ENCODE measurements around the gene MOB4. TPM values are rescaled to one million over a fixed set of nuclear protein-coding genes. Genes with fewer than 3 reads are reported as not detected.

The MOB4 gene
- total RNA-seq, 1 donor from 2014 or later = 31.0 TPM

GRCh38 chr2:197591339-197592072 is 75.6 kb downstream of the MOB4 start:
- H3K27me3 Mint-ChIP-seq (ENCODE audit: unreplicated experiment) = peaks cover 2% of the 10 kb centered on the region
- H3K27ac Mint-ChIP-seq (ENCODE audit: unreplicated experiment) = no peak overlapping the region
- H3K9me3 Mint-ChIP-seq (ENCODE audit: unreplicated experiment) = no peaks in the 10 kb centered on the region
- no peak for DNase-seq (ENCODE audit: low spot score)
- no peak overlapping the region for H3K4me3 Mint-ChIP-seq (ENCODE audit: unreplicated experiment)
- H3K4me1 Mint-ChIP-seq (ENCODE audit: unreplicated experiment) = peaks cover 2% of the 10 kb centered on the region
- peaks cover 43% of the 10 kb centered on the region for H3K36me3 Mint-ChIP-seq (ENCODE audit: low read depth, unreplicated experiment)
- TF ChIP-seq, protein P1, sequence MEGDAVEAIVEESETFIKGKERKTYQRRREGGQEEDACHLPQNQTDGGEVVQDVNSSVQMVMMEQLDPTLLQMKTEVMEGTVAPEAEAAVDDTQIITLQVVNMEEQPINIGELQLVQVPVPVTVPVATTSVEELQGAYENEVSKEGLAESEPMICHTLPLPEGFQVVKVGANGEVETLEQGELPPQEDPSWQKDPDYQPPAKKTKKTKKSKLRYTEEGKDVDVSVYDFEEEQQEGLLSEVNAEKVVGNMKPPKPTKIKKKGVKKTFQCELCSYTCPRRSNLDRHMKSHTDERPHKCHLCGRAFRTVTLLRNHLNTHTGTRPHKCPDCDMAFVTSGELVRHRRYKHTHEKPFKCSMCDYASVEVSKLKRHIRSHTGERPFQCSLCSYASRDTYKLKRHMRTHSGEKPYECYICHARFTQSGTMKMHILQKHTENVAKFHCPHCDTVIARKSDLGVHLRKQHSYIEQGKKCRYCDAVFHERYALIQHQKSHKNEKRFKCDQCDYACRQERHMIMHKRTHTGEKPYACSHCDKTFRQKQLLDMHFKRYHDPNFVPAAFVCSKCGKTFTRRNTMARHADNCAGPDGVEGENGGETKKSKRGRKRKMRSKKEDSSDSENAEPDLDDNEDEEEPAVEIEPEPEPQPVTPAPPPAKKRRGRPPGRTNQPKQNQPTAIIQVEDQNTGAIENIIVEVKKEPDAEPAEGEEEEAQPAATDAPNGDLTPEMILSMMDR (IDR thresholded peaks at IDR 0.05; ENCODE audit: unreplicated experiment) = no peak

DNA sequence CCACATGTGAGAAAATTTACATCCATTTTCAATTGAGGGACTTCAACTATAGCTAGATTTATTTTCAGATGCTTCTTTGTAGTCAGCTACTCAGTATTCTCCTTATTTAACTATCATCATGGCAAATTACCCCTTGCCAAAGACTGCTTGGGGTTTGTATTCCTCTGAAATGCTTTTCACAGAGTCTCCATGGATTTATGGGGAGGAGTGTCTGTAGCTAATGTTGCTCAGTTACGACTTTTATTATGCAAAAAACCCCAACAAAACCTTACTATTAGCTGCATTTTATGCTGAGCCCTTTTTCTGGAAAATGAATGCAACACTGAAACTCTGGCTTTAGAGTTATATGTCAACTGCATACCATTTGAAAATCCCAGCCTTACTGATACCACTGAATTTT is 80.9 kb downstream of the MOB4 start:
- Mint-ChIP-seq H3K36me3 (ENCODE audit: low read depth, unreplicated experiment) (peaks cover 49% of the 10 kb centered on the region), H3K27me3 (ENCODE audit: unreplicated experiment) (no peaks in the 10 kb centered on the region), H3K4me1 (ENCODE audit: unreplicated experiment) (peaks cover 2% of the 10 kb centered on the region), H3K9me3 (ENCODE audit: unreplicated experiment) (no peaks in the 10 kb centered on the region), H3K4me3 (ENCODE audit: unreplicated experiment) (no peak overlapping the region), H3K27ac (ENCODE audit: unreplicated experiment) (no peak overlapping the region)
- TF ChIP-seq, protein P1 (IDR thresholded peaks at IDR 0.05; ENCODE audit: unreplicated experiment) = no peak
- no peak for DNase-seq (ENCODE audit: low spot score)

DNA sequence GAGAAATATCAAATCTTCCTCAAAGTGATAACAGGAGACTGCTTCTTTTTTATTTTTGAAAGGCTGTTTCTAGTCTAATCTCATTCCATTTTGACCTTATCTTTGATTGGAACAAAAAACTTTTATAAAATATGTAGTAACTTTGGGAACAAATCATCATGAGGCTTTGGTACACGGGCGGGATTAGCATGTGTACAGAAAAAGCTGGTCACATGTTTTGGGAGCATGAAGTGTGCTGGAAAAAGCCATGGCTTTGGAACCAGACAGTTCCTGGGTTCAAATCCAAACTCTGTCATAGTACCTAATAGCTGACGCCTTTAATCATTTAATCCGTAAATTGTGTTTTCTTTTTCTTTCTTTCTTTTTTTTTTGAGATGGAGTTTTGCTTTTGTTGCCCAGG is 81.3 kb downstream of the MOB4 start:
- Mint-ChIP-seq H3K4me1 (ENCODE audit: unreplicated experiment) (peaks cover 2% of the 10 kb centered on the region), H3K36me3 (ENCODE audit: low read depth, unreplicated experiment) (peaks cover 48% of the 10 kb centered on the region), H3K27me3 (ENCODE audit: unreplicated experiment) (no peaks in the 10 kb centered on the region), H3K27ac (ENCODE audit: unreplicated experiment) (no peak overlapping the region), H3K9me3 (ENCODE audit: unreplicated experiment) (no peaks in the 10 kb centered on the region), H3K4me3 (ENCODE audit: unreplicated experiment) (no peak overlapping the region)
- TF ChIP-seq, protein P1 (IDR thresholded peaks at IDR 0.05; ENCODE audit: unreplicated experiment) = no peak
- no peak for DNase-seq (ENCODE audit: low spot score)

DNA sequence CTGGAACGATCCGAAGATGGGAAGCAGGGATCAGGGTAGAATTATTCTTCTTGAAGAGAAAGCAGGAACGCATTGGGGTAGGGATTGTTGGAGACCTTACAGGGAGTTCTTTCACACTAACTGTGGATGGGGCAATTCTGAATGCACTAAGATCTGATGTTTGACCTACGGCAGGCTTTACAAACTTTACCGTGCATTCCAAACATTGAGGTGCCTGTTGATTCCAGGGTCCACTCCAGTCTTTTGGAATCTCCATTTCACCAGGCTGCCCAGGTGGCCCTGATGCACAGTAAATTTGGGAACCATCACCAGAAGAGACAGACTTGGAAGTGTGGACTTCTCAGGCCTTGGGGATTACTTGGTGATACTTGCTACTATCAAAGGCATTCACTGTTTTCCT is 82.6 kb downstream of the MOB4 start:
- H3K4me3 Mint-ChIP-seq (ENCODE audit: unreplicated experiment) = no peak overlapping the region
- H3K4me1 Mint-ChIP-seq (ENCODE audit: unreplicated experiment) = peaks cover 2% of the 10 kb centered on the region
- no peak for DNase-seq (ENCODE audit: low spot score)
- H3K9me3 Mint-ChIP-seq (ENCODE audit: unreplicated experiment) = no peaks in the 10 kb centered on the region
- H3K27ac Mint-ChIP-seq (ENCODE audit: unreplicated experiment) = no peak overlapping the region
- peaks cover 49% of the 10 kb centered on the region for H3K36me3 Mint-ChIP-seq (ENCODE audit: low read depth, unreplicated experiment)
- TF ChIP-seq, protein P1 (IDR thresholded peaks at IDR 0.05; ENCODE audit: unreplicated experiment) = no peak
- H3K27me3 Mint-ChIP-seq (ENCODE audit: unreplicated experiment) = no peaks in the 10 kb centered on the region

DNA sequence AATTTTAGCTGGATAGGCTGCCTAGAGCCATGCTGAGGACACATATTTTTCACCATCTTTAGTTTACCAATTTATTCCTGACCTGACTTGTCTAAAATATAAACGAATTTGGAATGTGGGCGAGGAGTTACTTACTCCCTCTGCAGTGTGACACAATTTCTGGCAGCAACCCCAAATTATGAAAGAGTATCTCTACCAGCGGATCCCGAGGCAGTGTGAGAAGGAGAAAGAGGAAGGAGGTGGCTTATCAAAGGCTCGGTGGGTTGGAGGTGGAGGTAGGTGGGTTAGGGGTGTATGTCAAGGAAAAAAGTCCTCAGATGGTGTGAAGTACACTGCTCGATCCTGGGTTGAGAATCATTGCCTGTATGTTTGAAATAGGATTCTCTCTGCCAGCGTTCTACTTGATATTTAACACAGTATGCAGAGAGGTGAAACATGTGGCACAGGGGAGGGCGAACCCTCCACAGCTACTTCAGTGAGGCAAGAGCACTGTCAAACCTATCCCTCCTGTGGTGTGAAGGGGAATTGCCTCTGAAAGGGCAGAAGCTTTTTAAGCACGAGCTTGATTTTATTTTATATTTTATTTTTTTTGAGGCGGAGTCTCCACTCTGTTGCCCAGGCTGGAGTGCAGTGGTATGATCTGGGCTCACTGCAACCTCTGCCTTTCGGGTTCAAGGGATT is 83.6 kb downstream of the MOB4 start:
- Mint-ChIP-seq H3K4me3 (ENCODE audit: unreplicated experiment) (no peak overlapping the region), H3K4me1 (ENCODE audit: unreplicated experiment) (peaks cover 2% of the 10 kb centered on the region), H3K27me3 (ENCODE audit: unreplicated experiment) (no peaks in the 10 kb centered on the region), H3K9me3 (ENCODE audit: unreplicated experiment) (no peaks in the 10 kb centered on the region), H3K27ac (ENCODE audit: unreplicated experiment) (no peak overlapping the region), H3K36me3 (ENCODE audit: low read depth, unreplicated experiment) (peaks cover 51% of the 10 kb centered on the region)
- TF ChIP-seq, protein P1 (IDR thresholded peaks at IDR 0.05; ENCODE audit: unreplicated experiment) = no peak
- peak; percentile 15 for DNase-seq (ENCODE audit: low spot score)
